Upper lobe of left lung (tissue), 6 donors: ENCODE data around the gene KHDC4. TPM values are rescaled to one million over a fixed set of nuclear protein-coding genes. Genes with fewer than 3 reads are reported as not detected.
"Not testable (repeated sequence)": the region's sequence is repeated elsewhere in the genome, so short reads cannot be mapped to it uniquely, and the experiment has no call there.

Experiments used
- ATAC-seq, 2 donors: fragments of 200-7000 bp; cut with Tn5 transposase; one replicate each; pipeline ENCODE4 v1.9.1; 2022; ENCODE audit warnings: mild to moderate bottlenecking in 2 of 2, moderate library complexity in 2 of 2; ENCODE audit not compliant: low FRiP score in 2 of 2
- DNase-seq, 2 donors: peaks; one replicate each; pipeline ENCODE4 v3.0.0-alpha.2; 2019 to 2020
- H3K27ac ChIP-seq, 4 donors: fragments of 200-600 bp; sonication (generic); one replicate each; pipeline ENCODE4 v1.5.1; 2016 to 2019
- H3K27me3 ChIP-seq, 4 donors: fragments of 200-600 bp; sonication (generic); one replicate each; pipeline ENCODE4 v1.5.1; 2017 to 2019
- H3K36me3 ChIP-seq, 4 donors: fragments of 200-600 bp; sonication (generic); one replicate each; pipeline ENCODE4 v1.5.1; 2016 to 2019
- H3K4me1 ChIP-seq, 4 donors: fragments of 200-600 bp; sonication (generic); one replicate each; pipeline ENCODE4 v1.5.1; 2018 to 2019
- H3K4me3 ChIP-seq, 4 donors: fragments of 200-600 bp; sonication (generic); one replicate each; pipeline ENCODE4 v1.5.1; 2017 to 2019; ENCODE audit warnings: mild to moderate bottlenecking in 2 of 4, moderate library complexity in 1 of 4
- H3K9me3 ChIP-seq, 4 donors: fragments of 200-600 bp; sonication (generic); one replicate each; pipeline ENCODE4 v1.5.1; 2018 to 2019
- EP300 ChIP-seq, 4 donors: sonication (generic); formaldehyde crosslinking; IDR thresholded peaks; one replicate each; pipeline ENCODE4 v1.5.1; 2017; ENCODE audit warnings: antibody characterized with exemption in 4 of 4, control low read depth in 2 of 4
- POLR2A ChIP-seq, 4 donors: fragments of 450-650 bp; IDR thresholded peaks; one replicate each; pipeline ENCODE4 v1.5.1; 2016 to 2017; ENCODE audit warnings: antibody characterized with exemption in 4 of 4, mild to moderate bottlenecking in 2 of 4
- POLR2AphosphoS5 ChIP-seq, 2 donors: sonication (generic); formaldehyde crosslinking; IDR thresholded peaks; one replicate each; pipeline ENCODE4 v1.5.1; 2017; ENCODE audit warnings: antibody characterized with exemption in 2 of 2
- WGBS, 2 donors: methylation state at CpG; one replicate each; pipeline ENCODE4 v1.1.5; 2017 to 2018; 5-methylcytosine and 5-hydroxymethylcytosine counted together
- total RNA-seq, 6 donors: library from RNA; depleted of rRNA in 4 of 6; stranded (reverse); fragments of >200 nt in 4 of 6; gene quantifications; one replicate each; pipeline versions ENCODE4 v1.1.0 to v1.2.1, GENCODE V29; 2016 to 2021
- TF ChIP-seq, protein P1 (sequence below), 6 experiments: fragments of 450-650 bp in 4 of 6; fragments of 200-600 bp in 2 of 6; sonication (generic) in 2 of 6; IDR thresholded peaks; one replicate each; pipeline ENCODE4 v1.5.1; 2016 to 2019; ENCODE audit warnings: antibody characterized with exemption in 6 of 6
- donor health status: DM: no; HTN: no; CAD: no; lungs with moderate emphysema.
- donor health status: DM: no; HTN: yes; CAD: no; lungs with severe emphysema.

KHDC4 gene
- total RNA-seq, 6 donors from 2014 or later, result 30.4 to 105 (median 37.6) TPM

DNA sequence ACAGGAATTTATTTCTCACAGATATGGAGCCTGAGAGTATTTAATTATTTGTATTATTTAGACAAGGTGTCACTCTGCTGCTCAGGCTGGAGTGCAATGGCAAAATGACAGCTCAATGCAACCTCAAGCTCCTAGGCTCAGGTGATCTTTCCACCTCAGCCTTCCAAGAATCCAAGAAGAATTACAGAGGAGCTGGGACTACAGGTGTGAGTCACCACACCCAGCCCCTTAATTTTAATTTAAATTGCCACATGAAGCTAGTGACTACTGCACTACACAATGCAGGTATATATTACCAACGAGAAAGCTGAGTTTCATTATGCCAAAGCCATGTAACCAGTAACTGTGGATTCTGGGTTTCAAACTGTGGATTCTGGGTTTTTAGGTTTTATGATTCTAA, 2.1 kb downstream of the KHDC4 start:
- TF ChIP-seq, protein P1, sequence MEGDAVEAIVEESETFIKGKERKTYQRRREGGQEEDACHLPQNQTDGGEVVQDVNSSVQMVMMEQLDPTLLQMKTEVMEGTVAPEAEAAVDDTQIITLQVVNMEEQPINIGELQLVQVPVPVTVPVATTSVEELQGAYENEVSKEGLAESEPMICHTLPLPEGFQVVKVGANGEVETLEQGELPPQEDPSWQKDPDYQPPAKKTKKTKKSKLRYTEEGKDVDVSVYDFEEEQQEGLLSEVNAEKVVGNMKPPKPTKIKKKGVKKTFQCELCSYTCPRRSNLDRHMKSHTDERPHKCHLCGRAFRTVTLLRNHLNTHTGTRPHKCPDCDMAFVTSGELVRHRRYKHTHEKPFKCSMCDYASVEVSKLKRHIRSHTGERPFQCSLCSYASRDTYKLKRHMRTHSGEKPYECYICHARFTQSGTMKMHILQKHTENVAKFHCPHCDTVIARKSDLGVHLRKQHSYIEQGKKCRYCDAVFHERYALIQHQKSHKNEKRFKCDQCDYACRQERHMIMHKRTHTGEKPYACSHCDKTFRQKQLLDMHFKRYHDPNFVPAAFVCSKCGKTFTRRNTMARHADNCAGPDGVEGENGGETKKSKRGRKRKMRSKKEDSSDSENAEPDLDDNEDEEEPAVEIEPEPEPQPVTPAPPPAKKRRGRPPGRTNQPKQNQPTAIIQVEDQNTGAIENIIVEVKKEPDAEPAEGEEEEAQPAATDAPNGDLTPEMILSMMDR (IDR thresholded peaks at IDR 0.05), result no peak
- TF ChIP-seq EP300 (IDR thresholded peaks at IDR 0.05), result no peak
- TF ChIP-seq POLR2AphosphoS5 (IDR thresholded peaks at IDR 0.05), result no peak
- no peak for TF ChIP-seq POLR2A (IDR thresholded peaks at IDR 0.05)
- peaks cover 38 to 49% (median 42%) of the 10 kb centered on the region in 4 donors for H3K4me1 ChIP-seq
- H3K27me3 ChIP-seq, result no peaks in the 10 kb centered on the region
- ATAC-seq, result no peak
- 53 to 64% methylated on average over 1 of the region's 1 CpG for WGBS, 2 donors
- peaks cover 10 to 58% (median 49%) of the 10 kb centered on the region in 4 donors for H3K36me3 ChIP-seq
- peak overlapping the region in 1 of 4 donors; percentile 44 for H3K27ac ChIP-seq
- H3K4me3 ChIP-seq, result peak overlapping the region in 1 of 4 donors; percentile 89
- H3K9me3 ChIP-seq, result no peaks in the 10 kb centered on the region
- no peak for DNase-seq

DNA sequence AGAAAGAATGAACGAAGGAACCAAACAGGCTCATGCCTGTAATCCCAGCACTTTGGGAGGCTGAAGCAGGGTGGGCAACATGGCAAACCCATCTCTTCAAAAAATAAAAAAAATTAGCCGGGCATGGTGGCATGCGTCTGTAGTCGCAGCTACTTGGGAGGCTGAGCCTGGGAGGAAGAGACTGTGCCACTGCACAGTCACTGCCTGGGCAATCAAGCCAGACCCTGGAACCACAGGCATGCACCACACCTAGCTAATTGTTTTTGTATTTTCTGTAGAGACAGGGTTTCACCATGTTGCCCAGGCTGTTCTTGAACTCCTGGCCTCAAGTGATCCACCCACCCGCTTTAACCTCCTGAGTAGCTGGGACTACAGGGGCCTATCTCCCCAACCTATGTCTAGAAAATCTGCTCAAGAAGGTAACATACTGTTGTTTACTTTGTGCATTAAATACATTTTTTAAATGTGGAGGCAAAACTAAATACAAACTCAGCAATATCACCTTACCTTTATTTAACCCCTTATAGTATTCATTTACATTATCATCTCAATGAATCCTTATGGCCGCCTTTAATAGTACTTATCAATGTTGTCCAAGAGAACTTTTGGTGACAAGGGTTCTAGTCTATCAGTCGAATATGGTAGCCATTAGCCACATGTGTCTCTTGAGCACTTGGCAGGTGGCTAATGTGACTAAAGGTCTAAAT, 2.7 kb downstream of the KHDC4 start:
- H3K9me3 ChIP-seq, result no peaks in the 10 kb centered on the region
- peaks cover 16 to 64% (median 55%) of the 10 kb centered on the region in 4 donors for H3K36me3 ChIP-seq
- peak overlapping the region in 1 of 4 donors; percentile 89 for H3K4me3 ChIP-seq
- TF ChIP-seq, protein P1 (IDR thresholded peaks at IDR 0.05), result no peak
- H3K27me3 ChIP-seq, result no peaks in the 10 kb centered on the region
- ATAC-seq (no peak), DNase-seq (no peak)
- WGBS, 2 donors, result 60 to 76% methylated on average over 7 of the region's 7 CpGs
- H3K27ac ChIP-seq, result peak overlapping the region in 1 of 4 donors; percentile 64
- H3K4me1 ChIP-seq, result peaks cover 38 to 49% (median 42%) of the 10 kb centered on the region in 4 donors

DNA sequence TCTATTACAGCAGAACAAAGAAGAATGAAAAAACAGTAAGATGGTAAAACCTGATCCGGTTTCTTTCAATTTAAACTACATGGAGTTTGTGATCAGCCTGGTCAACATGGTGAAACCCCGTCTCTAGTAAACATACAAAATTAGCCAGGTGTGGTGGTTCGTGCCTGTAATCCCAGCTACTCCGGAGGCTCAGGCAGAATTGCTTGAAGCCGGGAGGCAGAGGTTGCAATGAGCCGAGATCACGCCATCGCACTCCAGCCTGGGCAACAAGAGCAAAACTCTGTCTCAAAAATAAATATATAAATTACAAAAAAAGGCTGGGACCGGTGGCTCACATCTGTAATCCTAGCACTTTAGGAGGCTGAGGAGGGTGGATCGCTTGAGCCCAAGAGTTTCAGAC, 3.5 kb downstream of the KHDC4 start:
- H3K9me3 ChIP-seq, H3K27me3 ChIP-seq, DNase-seq, ATAC-seq: not testable (repeated sequence)
- Histone ChIP-seq H3K27ac (peak overlapping the region in 1 of 4 donors; percentile 30), H3K4me3 (peak overlapping the region in 1 of 4 donors; percentile 89), H3K4me1 (peaks cover 38 to 49% (median 42%) of the 10 kb centered on the region in 4 donors), H3K36me3 (peaks cover 20 to 72% (median 63%) of the 10 kb centered on the region in 4 donors)
- WGBS, 2 donors, result 68 to 71% methylated on average over 10 of the region's 10 CpGs

DNA sequence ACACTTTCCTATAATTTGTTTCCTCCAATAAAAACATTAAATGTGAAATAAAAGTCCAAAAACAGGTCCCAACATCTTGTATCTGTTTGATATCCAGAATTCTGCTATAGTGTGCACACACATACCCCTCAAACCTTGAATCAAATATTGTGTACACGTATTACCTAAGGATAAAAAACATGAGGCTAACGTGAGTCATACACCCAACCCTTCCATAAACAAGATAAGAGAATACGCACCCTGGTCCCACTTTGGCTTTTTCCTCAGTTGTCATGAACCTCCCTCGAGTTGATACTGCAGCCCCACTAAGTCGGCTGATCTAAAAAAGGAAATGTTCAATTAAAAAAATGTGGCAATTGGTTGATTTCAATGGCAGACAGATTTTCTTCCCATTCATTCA, 5.2 kb downstream of the KHDC4 start:
- ATAC-seq (no peak), DNase-seq (no peak)
- Histone ChIP-seq H3K9me3 (no peaks in the 10 kb centered on the region), H3K36me3 (peaks cover 34 to 89% (median 79%) of the 10 kb centered on the region in 4 donors), H3K27me3 (no peaks in the 10 kb centered on the region), H3K27ac (no peak overlapping the region), H3K4me1 (peaks cover 37 to 44% (median 38%) of the 10 kb centered on the region in 4 donors), H3K4me3 (no peak overlapping the region)
- WGBS, 2 donors, result 67 to 78% methylated on average over 5 of the region's 5 CpGs
- no peak for TF ChIP-seq POLR2A (IDR thresholded peaks at IDR 0.05)
- TF ChIP-seq, protein P1 (IDR thresholded peaks at IDR 0.05), result no peak
- no peak for TF ChIP-seq EP300 (IDR thresholded peaks at IDR 0.05)
- TF ChIP-seq POLR2AphosphoS5 (IDR thresholded peaks at IDR 0.05), result no peak

DNA sequence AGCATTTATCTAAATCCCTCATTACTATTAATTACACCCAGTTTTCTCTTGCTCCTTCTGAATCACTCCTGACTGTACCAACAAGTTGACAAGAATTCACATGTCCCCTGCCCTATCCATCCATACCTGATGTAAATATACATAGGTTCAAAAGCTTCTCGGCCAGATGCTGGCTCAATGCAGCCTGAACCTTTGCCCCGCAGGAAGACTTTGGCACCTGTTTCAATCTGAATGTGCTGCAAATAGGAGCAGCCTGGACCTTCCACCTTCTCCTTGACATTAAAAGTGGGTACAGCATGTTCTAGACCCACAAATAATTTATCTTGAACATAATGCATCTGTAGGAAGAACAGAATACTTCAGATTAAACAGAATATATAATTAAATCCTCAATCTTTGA, 8.7 kb downstream of the KHDC4 start:
- 98 to 100% methylated on average over 2 of the region's 2 CpGs for WGBS, 2 donors
- H3K36me3 ChIP-seq, result peaks cover 49 to 100% (median 95%) of the 10 kb centered on the region in 4 donors

More for the DNA sequence above, 8.7 kb downstream of the KHDC4 start:
- Histone ChIP-seq H3K9me3 (no peaks in the 10 kb centered on the region), H3K27me3 (no peaks in the 10 kb centered on the region), H3K4me1 (peaks cover 5 to 11% (median 6%) of the 10 kb centered on the region in 4 donors), H3K4me3 (no peak overlapping the region), H3K27ac (no peak overlapping the region)
- no peak for DNase-seq
- no peak for ATAC-seq
- TF ChIP-seq POLR2AphosphoS5 (IDR thresholded peaks at IDR 0.05) (no peak), EP300 (IDR thresholded peaks at IDR 0.05) (no peak)
- TF ChIP-seq, protein P1 (IDR thresholded peaks at IDR 0.05), result no peak
